ENCODE results near the gene BTAF1.

BTAF1 gene

GRCh38 chr10:91969297-91969696 lies 45.7 kb downstream of the BTAF1 start:
- H3K4me3 ChIP-seq (ENCODE audit: low read length), result no peak overlapping the region
- no peak for DNase-seq (ENCODE audit: low read depth, low spot score)

GRCh38 chr10:91974960-91975359 lies 51.4 kb downstream of the BTAF1 start:
- DNase-seq (ENCODE audit: low read depth, low spot score), result no peak
- H3K4me3 ChIP-seq (ENCODE audit: low read length), result no peak overlapping the region

- DNase-seq (ENCODE audit: low read depth, low spot score), result no peak
- H3K4me3 ChIP-seq (ENCODE audit: low read length), result no peak overlapping the region
These were observed 51.9 kb downstream of the BTAF1 start for GRCh38 chr10:91975438-91975837.

GRCh38 chr10:91976317-91977051 lies 52.9 kb downstream of the BTAF1 start:
- no peak for DNase-seq (ENCODE audit: low read depth, low spot score)
- H3K4me3 ChIP-seq (ENCODE audit: low read length), result no peak overlapping the region

- H3K4me3 ChIP-seq (ENCODE audit: low read length), result no peak overlapping the region
- DNase-seq (ENCODE audit: low read depth, low spot score), result no peak
These were observed 53.9 kb downstream of the BTAF1 start for GRCh38 chr10:91977491-91977890.

- DNase-seq (ENCODE audit: low read depth, low spot score), result no peak
- no peak overlapping the region for H3K4me3 ChIP-seq (ENCODE audit: low read length)
These were observed 55.0 kb downstream of the BTAF1 start for GRCh38 chr10:91978585-91978984.

- no peak overlapping the region for H3K4me3 ChIP-seq (ENCODE audit: low read length)
- no peak for DNase-seq (ENCODE audit: low read depth, low spot score)
These were observed 56.7 kb downstream of the BTAF1 start for GRCh38 chr10:91980319-91980718.

GRCh38 chr10:91983416-91983815 lies 59.8 kb downstream of the BTAF1 start:
- no peak for DNase-seq (ENCODE audit: low read depth, low spot score)
- no peak overlapping the region for H3K4me3 ChIP-seq (ENCODE audit: low read length)

- no peak for DNase-seq (ENCODE audit: low read depth, low spot score)
- no peak overlapping the region for H3K4me3 ChIP-seq (ENCODE audit: low read length)
These were observed 63.9 kb downstream of the BTAF1 start for GRCh38 chr10:91987397-91988037.

GRCh38 chr10:91992031-91992430 lies 68.5 kb downstream of the BTAF1 start:
- H3K4me3 ChIP-seq (ENCODE audit: low read length), result no peak overlapping the region
- DNase-seq (ENCODE audit: low read depth, low spot score), result no peak

- DNase-seq (ENCODE audit: low read depth, low spot score), result no peak
- no peak overlapping the region for H3K4me3 ChIP-seq (ENCODE audit: low read length)
These were observed 72.7 kb downstream of the BTAF1 start for GRCh38 chr10:91996266-91996665.

GRCh38 chr10:92001581-92001980 lies 78.0 kb downstream of the BTAF1 start:
- no peak for DNase-seq (ENCODE audit: low read depth, low spot score)
- H3K4me3 ChIP-seq (ENCODE audit: low read length), result no peak overlapping the region

GRCh38 chr10:92001995-92002394 lies 78.4 kb downstream of the BTAF1 start:
- H3K4me3 ChIP-seq (ENCODE audit: low read length), result no peak overlapping the region
- no peak for DNase-seq (ENCODE audit: low read depth, low spot score)

GRCh38 chr10:92003258-92003657 lies 79.7 kb downstream of the BTAF1 start:
- no peak overlapping the region for H3K4me3 ChIP-seq (ENCODE audit: low read length)
- DNase-seq (ENCODE audit: low read depth, low spot score), result no peak

GRCh38 chr10:92005978-92006377 lies 82.4 kb downstream of the BTAF1 start:
- DNase-seq (ENCODE audit: low read depth, low spot score), result no peak
- H3K4me3 ChIP-seq (ENCODE audit: low read length), result no peak overlapping the region

GRCh38 chr10:92009445-92009844 lies 85.9 kb downstream of the BTAF1 start:
- H3K4me3 ChIP-seq (ENCODE audit: low read length), result no peak overlapping the region
- DNase-seq (ENCODE audit: low read depth, low spot score), result no peak

- H3K4me3 ChIP-seq (ENCODE audit: low read length), result no peak overlapping the region
- DNase-seq (ENCODE audit: low read depth, low spot score), result no peak
These were observed 86.6 kb downstream of the BTAF1 start for GRCh38 chr10:92010047-92010735.

GRCh38 chr10:92011560-92012214 lies 88.1 kb downstream of the BTAF1 start:
- H3K4me3 ChIP-seq (ENCODE audit: low read length), result no peak overlapping the region
- no peak for DNase-seq (ENCODE audit: low read depth, low spot score)

- no peak for DNase-seq (ENCODE audit: low read depth, low spot score)
- no peak overlapping the region for H3K4me3 ChIP-seq (ENCODE audit: low read length)
These were observed 91.0 kb downstream of the BTAF1 start for GRCh38 chr10:92014620-92015019.

GRCh38 chr10:92024700-92025099 lies 101.1 kb downstream of the BTAF1 start:
- no peak for DNase-seq (ENCODE audit: low read depth, low spot score)
- H3K4me3 ChIP-seq (ENCODE audit: low read length), result no peak overlapping the region
